Endothelial cell of umbilical vein (primary cell): ENCODE data around the gene TTC34. TPM values are rescaled to one million over a fixed set of nuclear protein-coding genes. Genes with fewer than 3 reads are reported as not detected.

ENCODE experiments used
- BruUV-seq: library from RNA; stranded (reverse); fragments of 400-500 nt; replicated peaks from 2 replicates; lab custom pipeline; 2021; lab: Mats Ljungman, UMichigan
- CTCF ChIA-PET: fragments of 300-600, 350-600 bp; sonication (Branson Sonifier 250); formaldehyde crosslinking; loops from one replicate; lab custom pipeline; 2021; ENCODE audit warnings: antibody characterized with exemption, inconsistent platforms; lab: Charles Lee
- POLR2A ChIA-PET: fragments of 300-600, 350-600 bp; sonication (Branson Sonifier 250); formaldehyde crosslinking; loops from one replicate; lab custom pipeline; 2021; ENCODE audit warnings: antibody characterized with exemption, inconsistent platforms; lab: Charles Lee
- DNase-seq: peaks from one replicate; pipeline ENCODE4 v3.0.0-alpha.2; 2011; ENCODE audit warnings: low read depth, low spot score
- FAIRE-seq: peaks from 2 replicates; lab custom pipeline; 2011; peaks lifted over from hg19 to GRCh38; lab: Jason Lieb, UNC
- H2AFZ ChIP-seq: 2 replicates; pipeline ENCODE4 v1.6.0; 2012; ENCODE audit warnings: low read depth, low read length, control low read depth, inconsistent platforms
- H3K27ac ChIP-seq: 2 replicates; pipeline ENCODE4 v1.5.1; 2011; ENCODE audit warnings: low read depth, mild to moderate bottlenecking, control low read depth, low read length, moderate library complexity; ENCODE audit not compliant: insufficient read depth
- H3K27me3 ChIP-seq, 2 experiments: 2 replicates each; pipeline versions ENCODE4 v1.6.0 to v1.6.1; 2011; ENCODE audit warnings: low read length in 2 of 2, mixed read lengths in 1 of 2; ENCODE audit not compliant: control insufficient read depth in 2 of 2, insufficient read depth in 2 of 2
- H3K36me3 ChIP-seq, 2 experiments: 2 replicates in 1 of 2; 3 replicates in 1 of 2; pipeline ENCODE4 v1.5.1; 2011; ENCODE audit warnings: low read length in 2 of 2, mild to moderate bottlenecking in 1 of 2, moderate library complexity in 1 of 2; ENCODE audit not compliant: control insufficient read depth in 2 of 2, insufficient read depth in 2 of 2; ENCODE audit errors: extremely low read depth in 1 of 2
- H3K4me1 ChIP-seq: 3 replicates; pipeline ENCODE4 v1.5.1; 2011; ENCODE audit warnings: mild to moderate bottlenecking, low read length; ENCODE audit not compliant: control insufficient read depth, insufficient read depth; ENCODE audit errors: extremely low read depth
- H3K4me2 ChIP-seq: 2 replicates; pipeline ENCODE4 v1.6.1; 2011; ENCODE audit warnings: low read length, control low read depth, mixed read lengths; ENCODE audit not compliant: insufficient read depth
- H3K4me3 ChIP-seq, 3 experiments: fragments of 200-600 bp in 1 of 3; sonication (generic), shearing (Covaris generic) in 1 of 3; replicated peaks in 1 of 3; 2 replicates each; pipeline ENCODE4 v1.5.1; 2011 to 2016; ENCODE audit warnings: control low read depth in 3 of 3, low read length in 3 of 3, mild to moderate bottlenecking in 2 of 3, inconsistent platforms in 1 of 3, low read depth in 1 of 3, moderate library complexity in 1 of 3; ENCODE audit not compliant: insufficient read depth in 1 of 3
- H3K79me2 ChIP-seq: 2 replicates; pipeline ENCODE4 v1.6.0; 2012; ENCODE audit warnings: low read length, inconsistent platforms; ENCODE audit not compliant: control insufficient read depth, insufficient read depth
- H3K9ac ChIP-seq: replicated peaks from 2 replicates; pipeline ENCODE3; 2011; ENCODE audit warnings: low read length, control low read depth; ENCODE audit not compliant: insufficient read depth; ENCODE audit errors: extremely low read depth
- H3K9me1 ChIP-seq: replicated peaks from 3 replicates; pipeline ENCODE4 v1.6.0; 2011; ENCODE audit warnings: mild to moderate bottlenecking, low read length; ENCODE audit not compliant: control insufficient read depth, insufficient read depth; ENCODE audit errors: extremely low read depth
- H3K9me3 ChIP-seq: replicated peaks from 2 replicates; pipeline ENCODE4 v1.5.1; 2012; ENCODE audit warnings: low read length, inconsistent platforms; ENCODE audit not compliant: control insufficient read depth, insufficient read depth
- H4K20me1 ChIP-seq: replicated peaks from 2 replicates; pipeline ENCODE3; 2011; ENCODE audit warnings: mild to moderate bottlenecking, low read length; ENCODE audit not compliant: control insufficient read depth, insufficient read depth; ENCODE audit errors: extremely low read depth
- EZH2 ChIP-seq: IDR thresholded peaks from 2 replicates; pipeline ENCODE4 v1.6.1; 2012; ENCODE audit warnings: borderline replicate concordance, low read depth, mild to moderate bottlenecking, moderate library complexity, low read length, inconsistent platforms; ENCODE audit not compliant: severe bottlenecking
- FOS ChIP-seq: IDR thresholded peaks from 2 replicates; pipeline ENCODE4 v1.6.1; 2011; ENCODE audit warnings: mild to moderate bottlenecking, low read length, moderate library complexity, borderline replicate concordance; ENCODE audit not compliant: insufficient read depth
- GATA2 ChIP-seq: IDR thresholded peaks from 2 replicates; pipeline ENCODE4 v1.7.0; 2011; ENCODE audit warnings: low read depth, mild to moderate bottlenecking, moderate library complexity, mixed read lengths, low read length; ENCODE audit not compliant: insufficient read length, insufficient read depth
- JUN ChIP-seq: IDR thresholded peaks from 2 replicates; pipeline ENCODE4 v1.6.1; 2011; ENCODE audit warnings: borderline replicate concordance, low read depth; ENCODE audit not compliant: insufficient read length, insufficient read depth
- MYC ChIP-seq: IDR thresholded peaks from one replicate; pipeline ENCODE4 v1.6.1; 2011; ENCODE audit warnings: mild to moderate bottlenecking, low read depth, low read length
- POLR2A ChIP-seq: IDR thresholded peaks from 2 replicates; pipeline ENCODE4 v1.6.1; 2012; ENCODE audit warnings: low read depth, mild to moderate bottlenecking, control low read depth, low read length
- POLR2AphosphoS5 ChIP-seq: IDR thresholded peaks from 2 replicates; pipeline ENCODE4 v1.6.1; 2012; ENCODE audit warnings: low read depth, mild to moderate bottlenecking, control low read depth, low read length, moderate library complexity; ENCODE audit not compliant: insufficient read depth
- dilution Hi-C: fragments of 300-500 bp; cut with MboI; formaldehyde crosslinking; loops from one replicate; pipeline ENCODE4 v1.15.0; 2019; ENCODE audit warnings: low sequenced_read_pairs; ENCODE audit not compliant: extremely low pct_ligation_motif_present
- intact Hi-C: fragments of 100-400 bp; cut with micrococcal nuclease; formaldehyde crosslinking; loops from one replicate; pipeline ENCODE4 v1.10.0; 2022
- polyA plus RNA-seq, 4 experiments: library from polyadenylated mRNA; depleted of rRNA in 3 of 4; stranded (reverse) in 3 of 4; unstranded in 1 of 4; fragments of >200 nt; gene quantifications; 2 replicates each; pipeline versions ENCODE4 v1.2.1 to v1.2.3, GENCODE V29; 2011 to 2012; ENCODE audit warnings: missing spikeins in 1 of 4
- total RNA-seq: library from RNA; stranded (reverse); gene quantifications from 2 replicates; pipeline ENCODE4 v1.2.3, GENCODE V29; 2021
- TF ChIP-seq, protein P1 (sequence below), 2 donors: IDR thresholded peaks; 1 replicate in 1 of 2; 2 replicates in 1 of 2; pipeline ENCODE4 v1.5.1; 2011; ENCODE audit warnings: low read length in 2 of 2, mild to moderate bottlenecking in 2 of 2, moderate library complexity in 2 of 2, control low read depth in 1 of 2, inconsistent platforms in 1 of 2, low read depth in 1 of 2; ENCODE audit not compliant: insufficient read depth in 1 of 2; ENCODE audit errors: extremely low read depth in 1 of 2
- TF ChIP-seq, protein P2 (sequence below): IDR thresholded peaks from 2 replicates; pipeline ENCODE4 v1.6.1; 2011; ENCODE audit not compliant: insufficient read depth, insufficient read length

TTC34 gene
- total and polyA plus RNA-seq, 2 donors (not counting 3 experiments of a cell fraction or from before 2014, with no cell fraction given): 0.08 to 0.77 TPM

DNA sequence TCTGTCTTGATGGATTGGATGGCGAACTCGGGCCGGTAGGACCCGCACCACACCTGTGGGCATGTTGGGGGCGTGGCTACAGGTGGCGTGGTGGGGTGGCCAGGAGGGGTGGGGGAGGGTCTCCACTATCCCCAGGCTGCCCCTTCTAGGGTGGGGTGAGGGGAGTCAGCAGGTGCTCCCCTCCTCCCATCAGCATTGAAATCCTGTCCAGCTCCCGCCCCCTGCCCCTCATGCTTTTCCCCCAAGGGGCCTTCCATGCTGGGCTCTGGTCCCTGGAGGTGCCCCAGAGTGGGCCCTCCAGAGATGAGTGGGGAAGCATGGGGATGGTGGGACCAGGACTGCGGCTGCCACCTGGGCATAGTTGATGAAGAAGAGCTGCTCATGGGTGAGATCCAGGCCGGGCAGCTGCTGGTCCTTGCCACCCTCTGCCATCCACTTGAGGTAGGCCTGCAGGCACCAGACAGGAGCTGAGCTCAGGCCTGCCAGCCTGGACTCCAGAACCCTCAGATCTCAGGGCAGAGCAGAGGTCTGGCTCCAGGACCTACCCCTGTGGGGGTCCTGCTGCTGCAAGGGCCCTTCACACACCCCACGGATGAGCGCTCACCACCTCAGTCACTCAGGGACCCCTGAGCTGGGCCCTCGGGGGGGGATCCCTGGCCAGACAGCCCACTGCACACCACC is 209.8 kb downstream of the TTC34 start:
- ChIA-PET POLR2A (no interaction called here), CTCF (no interaction called here)
- intact Hi-C loops (no loop called here), dilution Hi-C loops (no loop called here)
- no peak for DNase-seq
- TF ChIP-seq, protein P1, sequence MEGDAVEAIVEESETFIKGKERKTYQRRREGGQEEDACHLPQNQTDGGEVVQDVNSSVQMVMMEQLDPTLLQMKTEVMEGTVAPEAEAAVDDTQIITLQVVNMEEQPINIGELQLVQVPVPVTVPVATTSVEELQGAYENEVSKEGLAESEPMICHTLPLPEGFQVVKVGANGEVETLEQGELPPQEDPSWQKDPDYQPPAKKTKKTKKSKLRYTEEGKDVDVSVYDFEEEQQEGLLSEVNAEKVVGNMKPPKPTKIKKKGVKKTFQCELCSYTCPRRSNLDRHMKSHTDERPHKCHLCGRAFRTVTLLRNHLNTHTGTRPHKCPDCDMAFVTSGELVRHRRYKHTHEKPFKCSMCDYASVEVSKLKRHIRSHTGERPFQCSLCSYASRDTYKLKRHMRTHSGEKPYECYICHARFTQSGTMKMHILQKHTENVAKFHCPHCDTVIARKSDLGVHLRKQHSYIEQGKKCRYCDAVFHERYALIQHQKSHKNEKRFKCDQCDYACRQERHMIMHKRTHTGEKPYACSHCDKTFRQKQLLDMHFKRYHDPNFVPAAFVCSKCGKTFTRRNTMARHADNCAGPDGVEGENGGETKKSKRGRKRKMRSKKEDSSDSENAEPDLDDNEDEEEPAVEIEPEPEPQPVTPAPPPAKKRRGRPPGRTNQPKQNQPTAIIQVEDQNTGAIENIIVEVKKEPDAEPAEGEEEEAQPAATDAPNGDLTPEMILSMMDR (IDR thresholded peaks at IDR 0.05; ENCODE audit: extremely low read depth in 1 of 2, insufficient read depth in 1 of 2, low read depth in 1 of 2, low read length in 2 of 2): no peak
- no peak for TF ChIP-seq FOS
- TF ChIP-seq, protein P2, sequence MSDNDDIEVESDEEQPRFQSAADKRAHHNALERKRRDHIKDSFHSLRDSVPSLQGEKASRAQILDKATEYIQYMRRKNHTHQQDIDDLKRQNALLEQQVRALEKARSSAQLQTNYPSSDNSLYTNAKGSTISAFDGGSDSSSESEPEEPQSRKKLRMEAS: no peak
- no peak for TF ChIP-seq POLR2AphosphoS5
- TF ChIP-seq MYC: no peak
- no peak for TF ChIP-seq GATA2
- TF ChIP-seq JUN: no peak
- TF ChIP-seq EZH2: no peak
- no peak for TF ChIP-seq POLR2A
- no TSS peak for BruUV-seq
- FAIRE-seq: no peak
- peaks cover 5% of the 10 kb centered on the region for H3K79me2 ChIP-seq
- H2AFZ ChIP-seq: no peak overlapping the region
- no peak overlapping the region for H3K27ac ChIP-seq
- no peak overlapping the region for H3K4me3 ChIP-seq
- no peak overlapping the region for H3K4me2 ChIP-seq
- no peaks in the 10 kb centered on the region for H3K9me1 ChIP-seq
- peaks cover 3% of the 10 kb centered on the region in 2 experiments for H3K36me3 ChIP-seq
- no peaks in the 10 kb centered on the region for H3K27me3 ChIP-seq
- peaks cover 8% of the 10 kb centered on the region for H3K4me1 ChIP-seq
- no peaks in the 10 kb centered on the region for H4K20me1 ChIP-seq
- H3K9me3 ChIP-seq: no peaks in the 10 kb centered on the region
- H3K9ac ChIP-seq: no peak overlapping the region
